ENCODE measurements around the gene LAMA4. TPM values are rescaled to one million over a fixed set of nuclear protein-coding genes. Genes with fewer than 3 reads are reported as not detected.

LAMA4 gene
- total RNA-seq, 1 experiment from 2014 or later = 89.9 TPM

GRCh38 chr6:112245511-112246203 lies 8.7 kb downstream of the LAMA4 start:
- Mint-ChIP-seq H3K27me3 (ENCODE audit: unreplicated experiment) (no peaks in the 10 kb centered on the region), H3K36me3 (ENCODE audit: insufficient read depth, unreplicated experiment) (peaks cover 25% of the 10 kb centered on the region), H3K27ac (ENCODE audit: unreplicated experiment) (no peak overlapping the region), H3K4me1 (ENCODE audit: low read depth, unreplicated experiment) (peaks cover 59% of the 10 kb centered on the region), H3K9me3 (ENCODE audit: low read depth, unreplicated experiment) (no peaks in the 10 kb centered on the region), H3K4me3 (ENCODE audit: low read depth, unreplicated experiment) (no peak overlapping the region)
- CTCF ChIA-PET = no interaction called here
- no peak for DNase-seq
- TF ChIP-seq CTCF (IDR thresholded peaks at IDR 0.05; ENCODE audit: unreplicated experiment) = no peak
- intact Hi-C loops (cut with micrococcal nuclease; ENCODE audit: unreplicated experiment) = no loop called here
- BruUV-seq (replicated peaks) = no TSS peak

GRCh38 chr6:112243861-112244827 lies 10.2 kb downstream of the LAMA4 start:
- H3K4me3 Mint-ChIP-seq (ENCODE audit: low read depth, unreplicated experiment) = no peak overlapping the region
- H3K36me3 Mint-ChIP-seq (ENCODE audit: insufficient read depth, unreplicated experiment) = peaks cover 23% of the 10 kb centered on the region
- H3K27me3 Mint-ChIP-seq (ENCODE audit: unreplicated experiment) = no peaks in the 10 kb centered on the region
- intact Hi-C loops (cut with micrococcal nuclease; ENCODE audit: unreplicated experiment) = no loop called here
- no peak for TF ChIP-seq CTCF (IDR thresholded peaks at IDR 0.05; ENCODE audit: unreplicated experiment)
- DNase-seq = peak; percentile 32
- peak overlapping the region; percentile 19 for H3K27ac Mint-ChIP-seq (ENCODE audit: unreplicated experiment)
- peaks cover 47% of the 10 kb centered on the region for H3K4me1 Mint-ChIP-seq (ENCODE audit: low read depth, unreplicated experiment)
- CTCF ChIA-PET = interaction anchor here (0.7 kb wide), 1 partner anchor 11 kb away, joined by 8 read pairs; no protein-coding TSS in a partner anchor
- H3K9me3 Mint-ChIP-seq (ENCODE audit: low read depth, unreplicated experiment) = no peaks in the 10 kb centered on the region
- BruUV-seq (replicated peaks) = no TSS peak

- Mint-ChIP-seq H3K4me1 (ENCODE audit: low read depth, unreplicated experiment) (peaks cover 43% of the 10 kb centered on the region), H3K27me3 (ENCODE audit: unreplicated experiment) (no peaks in the 10 kb centered on the region), H3K27ac (ENCODE audit: unreplicated experiment) (no peak overlapping the region), H3K9me3 (ENCODE audit: low read depth, unreplicated experiment) (no peaks in the 10 kb centered on the region), H3K36me3 (ENCODE audit: insufficient read depth, unreplicated experiment) (peaks cover 19% of the 10 kb centered on the region), H3K4me3 (ENCODE audit: low read depth, unreplicated experiment) (no peak overlapping the region)
- CTCF ChIA-PET = no interaction called here
- no TSS peak for BruUV-seq (replicated peaks)
- TF ChIP-seq CTCF (IDR thresholded peaks at IDR 0.05; ENCODE audit: unreplicated experiment) = no peak
- DNase-seq = no peak
- intact Hi-C loops (cut with micrococcal nuclease; ENCODE audit: unreplicated experiment) = no loop called here
These were observed 12.4 kb downstream of the LAMA4 start for GRCh38 chr6:112241820-112242429.

GRCh38 chr6:112237595-112237994 lies 16.8 kb downstream of the LAMA4 start:
- intact Hi-C loops (cut with micrococcal nuclease; ENCODE audit: unreplicated experiment) = no loop called here
- no peak for DNase-seq
- CTCF ChIA-PET = no interaction called here
- Mint-ChIP-seq H3K27me3 (ENCODE audit: unreplicated experiment) (no peaks in the 10 kb centered on the region), H3K4me3 (ENCODE audit: low read depth, unreplicated experiment) (no peak overlapping the region), H3K27ac (ENCODE audit: unreplicated experiment) (no peak overlapping the region), H3K4me1 (ENCODE audit: low read depth, unreplicated experiment) (peaks cover 24% of the 10 kb centered on the region), H3K36me3 (ENCODE audit: insufficient read depth, unreplicated experiment) (peaks cover 7% of the 10 kb centered on the region), H3K9me3 (ENCODE audit: low read depth, unreplicated experiment) (no peaks in the 10 kb centered on the region)
- no TSS peak for BruUV-seq (replicated peaks)
- no peak for TF ChIP-seq CTCF (IDR thresholded peaks at IDR 0.05; ENCODE audit: unreplicated experiment)
